ENCODE results near the gene CYSTM1. TPM values are rescaled to one million over a fixed set of nuclear protein-coding genes. Genes with fewer than 3 reads are reported as not detected.

CYSTM1 gene
- total and polyA plus RNA-seq, 2 of the 8 experiments (the other 6 are each of a cell fraction or from before 2014, with no cell fraction given) = 25.0 to 47.8 TPM

DNA sequence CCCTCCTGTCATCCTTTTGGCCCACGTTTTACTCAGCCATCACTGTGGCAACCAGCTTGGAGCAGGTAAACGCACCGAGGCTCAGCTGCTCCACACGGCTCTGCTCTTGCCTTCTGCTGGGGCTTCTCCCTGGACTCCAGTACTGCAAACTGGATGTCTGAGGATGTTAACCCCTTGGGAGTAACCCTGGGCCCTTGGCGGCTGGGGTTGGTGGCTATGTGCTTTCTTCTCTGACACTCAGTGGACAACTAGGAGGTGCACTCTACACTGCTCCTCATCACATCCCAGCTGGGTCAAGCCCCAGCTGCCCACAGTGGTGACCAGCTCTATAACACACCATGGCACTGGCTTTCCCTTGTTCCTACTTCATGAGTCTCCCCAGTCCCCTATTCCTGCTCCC lies 12.2 kb upstream of the CYSTM1 start (continued):
- TF ChIP-seq E2F6 (IDR thresholded peaks at IDR 0.05) (no peak), RAD21 (IDR thresholded peaks at IDR 0.05 in 1 of 2, conservative IDR thresholded peaks at IDR 0.05 in 1 of 2; ENCODE audit: low read depth in 2 of 2, low read length in 2 of 2) (no peak), SAP30 (IDR thresholded peaks at IDR 0.05; ENCODE audit: insufficient read depth, insufficient replicate concordance, low read length) (no peak), RXRA (IDR thresholded peaks at IDR 0.05; ENCODE audit: insufficient read depth, low read depth, low read length) (no peak), CTBP2 (IDR thresholded peaks at IDR 0.05; ENCODE audit: borderline replicate concordance, insufficient read depth, insufficient read length, low read length) (no peak), HDAC6 (IDR thresholded peaks at IDR 0.05; ENCODE audit: low read depth, low read length) (no peak), JUND (IDR thresholded peaks at IDR 0.05; ENCODE audit: low read length) (no peak)

All from H1 (cell line).